K562 (cell line): ENCODE results near the gene CCR2. TPM values are rescaled to one million over a fixed set of nuclear protein-coding genes. Genes with fewer than 3 reads are reported as not detected.
A peak's percentile ranks its signal among the peaks of the same experiment; 100 is the strongest.

Experiments
- C11orf30 ChIP-seq: fragments of 450-650 bp; IDR thresholded peaks from 2 replicates; pipeline ENCODE4 v1.6.1; 2016; ENCODE audit warnings: low read depth, mild to moderate bottlenecking
- ESRRB ChIP-seq: fragments of 250-450 bp; sonication (Bioruptor Pico); IDR thresholded peaks from 2 replicates; pipeline ENCODE4 v1.5.0; 2020; ENCODE audit warnings: mild to moderate bottlenecking, moderate library complexity, borderline replicate concordance
- FOSL1 ChIP-seq: fragments of 200-800 bp; sonication (Bioruptor generic); conservative IDR thresholded peaks from 2 replicates; pipeline ENCODE4 v1.6.1; 2016; ENCODE audit warnings: missing genetic modification characterization, missing compliant biosample characterization
- HNRNPK ChIP-seq: fragments of 200-400 bp; formaldehyde crosslinking; IDR thresholded peaks from one replicate; pipeline ENCODE4 v1.6.1; 2018; ENCODE audit warnings: mild to moderate bottlenecking, low read depth, low read length; ENCODE audit not compliant: poor library complexity, severe bottlenecking
- KDM1A ChIP-seq, 2 experiments: fragments of 450-650 bp; IDR thresholded peaks; 2 replicates each; pipeline ENCODE4 v1.6.1; 2016; ENCODE audit warnings: mild to moderate bottlenecking in 2 of 2
- KDM2B ChIP-seq: fragments of 250-450 bp; sonication (Bioruptor Pico); IDR thresholded peaks from 2 replicates; pipeline ENCODE4 v1.8.0; 2021; ENCODE audit warnings: mild to moderate bottlenecking, moderate library complexity
- RBM15 ChIP-seq: fragments of 200-400 bp; formaldehyde crosslinking; IDR thresholded peaks from 2 replicates; pipeline ENCODE4 v1.6.1; 2018; ENCODE audit warnings: mild to moderate bottlenecking, low read length, moderate library complexity; ENCODE audit not compliant: insufficient read depth
- TCF7L2 ChIP-seq: fragments of 150-350 bp; IDR thresholded peaks from 2 replicates; pipeline ENCODE4 v1.6.1; 2016; ENCODE audit warnings: low read depth, mild to moderate bottlenecking, low read length, moderate library complexity
- ZKSCAN3 ChIP-seq: fragments of 250-450 bp; sonication (Bioruptor Pico); IDR thresholded peaks from 2 replicates; pipeline ENCODE4 v1.4.0; 2020
- ZNF217 ChIP-seq: sonication (generic); formaldehyde crosslinking; IDR thresholded peaks from 2 replicates; pipeline ENCODE4 v1.8.0; 2022; ENCODE audit warnings: mild to moderate bottlenecking, missing genetic modification reagents
- ZNF57 ChIP-seq: fragments of 450-650 bp; formaldehyde crosslinking; IDR thresholded peaks from 2 replicates; pipeline ENCODE4 v1.4.0; 2020; ENCODE audit warnings: mild to moderate bottlenecking, moderate library complexity
- polyA plus RNA-seq, 8 experiments: library from polyadenylated mRNA; depleted of rRNA in 4 of 8; stranded (reverse) in 5 of 8; unstranded in 3 of 8; fragments of >200 nt; fragmentation: Nextera tagmentation in 2 of 8; fragmentation: Illumina TruSeq in 1 of 8; extraction: Ambion mirVana in 2 of 8; extraction: Trizol in 1 of 8; gene quantifications; 2 replicates each; pipeline versions ENCODE4 v1.2.1 to v1.2.3, GENCODE V29; 2011 to 2014; ENCODE audit warnings: inconsistent platforms in 1 of 8, missing spikeins in 1 of 8
- total RNA-seq, 7 experiments: library from RNA; depleted of rRNA in 6 of 7; stranded (reverse); fragments of >200 nt in 6 of 7; fragmentation: Illumina TruSeq in 2 of 7; extraction: Trizol in 2 of 7; gene quantifications; 2 replicates each; pipeline versions ENCODE4 v1.2.1 to v1.2.3, GENCODE V29; 2011 to 2021; ENCODE audit warnings: low replicate concordance in 1 of 7
- TF ChIP-seq, protein P1 (sequence below): fragments of 450-650 bp; IDR thresholded peaks from 2 replicates; pipeline ENCODE4 v1.6.1; 2017; ENCODE audit warnings: antibody characterized with exemption, mild to moderate bottlenecking
- TF ChIP-seq, protein P2 (sequence below), 3 experiments: fragments of 200-800 bp in 1 of 3; sonication (Bioruptor generic) in 1 of 3; sonication (generic) in 1 of 3; formaldehyde crosslinking in 1 of 3; IDR thresholded peaks; 2 replicates each; pipeline versions ENCODE4 v1.6.1 to v1.8.0; 2016 to 2022; ENCODE audit warnings: mild to moderate bottlenecking in 2 of 3, missing compliant biosample characterization in 2 of 3, missing genetic modification characterization in 2 of 3, missing genetic modification reagents in 1 of 3
- TF ChIP-seq, protein P3 (sequence below): IDR thresholded peaks from 3 replicates; pipeline ENCODE4 v1.6.1; 2011; ENCODE audit warnings: borderline replicate concordance, mild to moderate bottlenecking, moderate library complexity; ENCODE audit not compliant: insufficient read length; ENCODE audit errors: extremely low read depth
- TF ChIP-seq, protein P4 (sequence below), 2 experiments: fragments of 250-450 bp in 1 of 2; fragments of 450-650 bp in 1 of 2; sonication (Bioruptor Pico) in 1 of 2; IDR thresholded peaks; 2 replicates each; pipeline versions ENCODE4 v1.6.1 to v1.8.0; 2016 to 2021; ENCODE audit warnings: mild to moderate bottlenecking in 2 of 2, moderate library complexity in 2 of 2, missing compliant biosample characterization in 1 of 2, missing genetic modification characterization in 1 of 2
- TF ChIP-seq, protein P5 (sequence below): fragments of 450-650 bp; formaldehyde crosslinking; IDR thresholded peaks from 2 replicates; pipeline ENCODE4 v1.4.0; 2020; ENCODE audit warnings: mild to moderate bottlenecking

CCR2 gene
- total and polyA plus RNA-seq, 9 of the 15 experiments (the other 6 are each of a cell fraction or from before 2014, with no cell fraction given): not detected

DNA sequence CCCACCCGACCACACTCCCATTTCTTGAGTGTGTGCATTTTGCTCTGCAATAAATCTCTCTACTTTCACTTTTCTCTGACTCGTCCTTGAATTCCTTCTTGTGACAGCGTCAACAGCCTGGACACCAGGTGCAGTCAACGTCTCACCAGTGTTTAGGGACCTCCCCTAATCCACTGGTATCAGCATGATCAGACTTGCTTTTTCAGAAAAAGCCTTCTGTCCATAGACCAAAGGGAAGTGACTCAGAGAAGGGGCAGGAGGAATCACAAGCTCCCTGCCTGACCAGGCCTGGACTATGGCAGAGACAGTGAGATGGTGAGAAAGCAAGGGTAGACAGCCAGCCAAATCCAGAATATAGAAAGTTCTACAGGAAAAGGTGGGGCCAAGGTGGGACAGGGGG is 32.3 kb downstream of the CCR2 start (continued):
- TF ChIP-seq, protein P1, sequence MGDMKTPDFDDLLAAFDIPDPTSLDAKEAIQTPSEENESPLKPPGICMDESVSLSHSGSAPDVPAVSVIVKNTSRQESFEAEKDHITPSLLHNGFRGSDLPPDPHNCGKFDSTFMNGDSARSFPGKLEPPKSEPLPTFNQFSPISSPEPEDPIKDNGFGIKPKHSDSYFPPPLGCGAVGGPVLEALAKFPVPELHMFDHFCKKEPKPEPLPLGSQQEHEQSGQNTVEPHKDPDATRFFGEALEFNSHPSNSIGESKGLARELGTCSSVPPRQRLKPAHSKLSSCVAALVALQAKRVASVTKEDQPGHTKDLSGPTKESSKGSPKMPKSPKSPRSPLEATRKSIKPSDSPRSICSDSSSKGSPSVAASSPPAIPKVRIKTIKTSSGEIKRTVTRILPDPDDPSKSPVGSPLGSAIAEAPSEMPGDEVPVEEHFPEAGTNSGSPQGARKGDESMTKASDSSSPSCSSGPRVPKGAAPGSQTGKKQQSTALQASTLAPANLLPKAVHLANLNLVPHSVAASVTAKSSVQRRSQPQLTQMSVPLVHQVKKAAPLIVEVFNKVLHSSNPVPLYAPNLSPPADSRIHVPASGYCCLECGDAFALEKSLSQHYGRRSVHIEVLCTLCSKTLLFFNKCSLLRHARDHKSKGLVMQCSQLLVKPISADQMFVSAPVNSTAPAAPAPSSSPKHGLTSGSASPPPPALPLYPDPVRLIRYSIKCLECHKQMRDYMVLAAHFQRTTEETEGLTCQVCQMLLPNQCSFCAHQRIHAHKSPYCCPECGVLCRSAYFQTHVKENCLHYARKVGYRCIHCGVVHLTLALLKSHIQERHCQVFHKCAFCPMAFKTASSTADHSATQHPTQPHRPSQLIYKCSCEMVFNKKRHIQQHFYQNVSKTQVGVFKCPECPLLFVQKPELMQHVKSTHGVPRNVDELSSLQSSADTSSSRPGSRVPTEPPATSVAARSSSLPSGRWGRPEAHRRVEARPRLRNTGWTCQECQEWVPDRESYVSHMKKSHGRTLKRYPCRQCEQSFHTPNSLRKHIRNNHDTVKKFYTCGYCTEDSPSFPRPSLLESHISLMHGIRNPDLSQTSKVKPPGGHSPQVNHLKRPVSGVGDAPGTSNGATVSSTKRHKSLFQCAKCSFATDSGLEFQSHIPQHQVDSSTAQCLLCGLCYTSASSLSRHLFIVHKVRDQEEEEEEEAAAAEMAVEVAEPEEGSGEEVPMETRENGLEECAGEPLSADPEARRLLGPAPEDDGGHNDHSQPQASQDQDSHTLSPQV: no peak
- no peak for TF ChIP-seq TCF7L2
- no peak for TF ChIP-seq ZNF217 (CRISPR knock-in tag)
- TF ChIP-seq, protein P2, sequence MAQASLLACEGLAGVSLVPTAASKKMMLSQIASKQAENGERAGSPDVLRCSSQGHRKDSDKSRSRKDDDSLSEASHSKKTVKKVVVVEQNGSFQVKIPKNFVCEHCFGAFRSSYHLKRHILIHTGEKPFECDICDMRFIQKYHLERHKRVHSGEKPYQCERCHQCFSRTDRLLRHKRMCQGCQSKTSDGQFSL (CRISPR knock-in tag; IDR thresholded peaks at IDR 0.05): no peak
- TF ChIP-seq, protein P2 (tag; IDR thresholded peaks at IDR 0.05): no peak
- TF ChIP-seq KDM2B (CRISPR knock-in tag): no peak
- TF ChIP-seq, protein P3, sequence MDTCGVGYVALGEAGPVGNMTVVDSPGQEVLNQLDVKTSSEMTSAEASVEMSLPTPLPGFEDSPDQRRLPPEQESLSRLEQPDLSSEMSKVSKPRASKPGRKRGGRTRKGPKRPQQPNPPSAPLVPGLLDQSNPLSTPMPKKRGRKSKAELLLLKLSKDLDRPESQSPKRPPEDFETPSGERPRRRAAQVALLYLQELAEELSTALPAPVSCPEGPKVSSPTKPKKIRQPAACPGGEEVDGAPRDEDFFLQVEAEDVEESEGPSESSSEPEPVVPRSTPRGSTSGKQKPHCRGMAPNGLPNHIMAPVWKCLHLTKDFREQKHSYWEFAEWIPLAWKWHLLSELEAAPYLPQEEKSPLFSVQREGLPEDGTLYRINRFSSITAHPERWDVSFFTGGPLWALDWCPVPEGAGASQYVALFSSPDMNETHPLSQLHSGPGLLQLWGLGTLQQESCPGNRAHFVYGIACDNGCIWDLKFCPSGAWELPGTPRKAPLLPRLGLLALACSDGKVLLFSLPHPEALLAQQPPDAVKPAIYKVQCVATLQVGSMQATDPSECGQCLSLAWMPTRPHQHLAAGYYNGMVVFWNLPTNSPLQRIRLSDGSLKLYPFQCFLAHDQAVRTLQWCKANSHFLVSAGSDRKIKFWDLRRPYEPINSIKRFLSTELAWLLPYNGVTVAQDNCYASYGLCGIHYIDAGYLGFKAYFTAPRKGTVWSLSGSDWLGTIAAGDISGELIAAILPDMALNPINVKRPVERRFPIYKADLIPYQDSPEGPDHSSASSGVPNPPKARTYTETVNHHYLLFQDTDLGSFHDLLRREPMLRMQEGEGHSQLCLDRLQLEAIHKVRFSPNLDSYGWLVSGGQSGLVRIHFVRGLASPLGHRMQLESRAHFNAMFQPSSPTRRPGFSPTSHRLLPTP: no peak
- TF ChIP-seq RBM15: no peak
- no peak for TF ChIP-seq KDM1A (IDR thresholded peaks at IDR 0.05)
- no peak for TF ChIP-seq C11orf30
- TF ChIP-seq FOSL1 (tag): peak; percentile 93
- TF ChIP-seq ZNF57 (CRISPR knock-in tag): no peak
- no peak for TF ChIP-seq ZKSCAN3 (CRISPR knock-in tag)
- TF ChIP-seq, protein P4, sequence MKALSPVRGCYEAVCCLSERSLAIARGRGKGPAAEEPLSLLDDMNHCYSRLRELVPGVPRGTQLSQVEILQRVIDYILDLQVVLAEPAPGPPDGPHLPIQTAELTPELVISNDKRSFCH (CRISPR knock-in tag; IDR thresholded peaks at IDR 0.05): no peak
- TF ChIP-seq, protein P4 (tag; IDR thresholded peaks at IDR 0.05): no peak
- no peak for TF ChIP-seq HNRNPK
- TF ChIP-seq ESRRB (CRISPR knock-in tag): no peak
- TF ChIP-seq, protein P5, sequence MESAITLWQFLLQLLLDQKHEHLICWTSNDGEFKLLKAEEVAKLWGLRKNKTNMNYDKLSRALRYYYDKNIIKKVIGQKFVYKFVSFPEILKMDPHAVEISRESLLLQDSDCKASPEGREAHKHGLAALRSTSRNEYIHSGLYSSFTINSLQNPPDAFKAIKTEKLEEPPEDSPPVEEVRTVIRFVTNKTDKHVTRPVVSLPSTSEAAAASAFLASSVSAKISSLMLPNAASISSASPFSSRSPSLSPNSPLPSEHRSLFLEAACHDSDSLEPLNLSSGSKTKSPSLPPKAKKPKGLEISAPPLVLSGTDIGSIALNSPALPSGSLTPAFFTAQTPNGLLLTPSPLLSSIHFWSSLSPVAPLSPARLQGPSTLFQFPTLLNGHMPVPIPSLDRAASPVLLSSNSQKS: no peak
